Left lung (tissue), 10 donors: ENCODE data around the gene DNAJA1. TPM values are rescaled to one million over a fixed set of nuclear protein-coding genes. Genes with fewer than 3 reads are reported as not detected.

ENCODE experiments used
- ATAC-seq: fragments of 200-7000 bp; cut with Tn5 transposase; one replicate; pipeline ENCODE4 v1.9.1; 2020; ENCODE audit warnings: moderate library complexity
- DNase-seq, 4 donors: peaks; one replicate each; pipeline ENCODE4 v3.0.0-alpha.2; 2013 to 2020
- H3K27ac ChIP-seq, 2 donors: fragments of 200-600 bp; sonication (generic) in 1 of 2; one replicate each; pipeline versions ENCODE4 v1.5.0 to v1.8.0; 2020 to 2021
- H3K27me3 ChIP-seq, 2 donors: fragments of 200-600 bp; sonication (generic) in 1 of 2; one replicate each; pipeline versions ENCODE4 v1.5.0 to v1.8.0; 2020 to 2021
- H3K36me3 ChIP-seq, 2 donors: fragments of 200-600 bp; sonication (generic) in 1 of 2; one replicate each; pipeline versions ENCODE4 v1.5.0 to v1.8.0; 2020 to 2021
- H3K4me1 ChIP-seq, 2 donors: fragments of 200-600 bp; one replicate each; pipeline ENCODE4 v1.8.0; 2021
- H3K4me3 ChIP-seq, 2 donors: fragments of 200-600 bp; sonication (generic) in 1 of 2; one replicate each; pipeline versions ENCODE4 v1.5.0 to v1.8.0; 2020 to 2021; ENCODE audit warnings: mild to moderate bottlenecking in 1 of 2
- H3K9me3 ChIP-seq, 2 donors: fragments of 200-600 bp; sonication (generic) in 1 of 2; one replicate each; pipeline versions ENCODE4 v1.5.0 to v1.8.0; 2020 to 2021
- intact Hi-C, 2 donors: fragments of 100-400 bp; cut with DNase I; formaldehyde crosslinking; loops; one replicate each; pipeline versions ENCODE4 v1.11.2 to v1.14.2; 2022
- polyA plus RNA-seq, 6 donors: library from polyadenylated mRNA; unstranded; fragments of 120-200 nt; gene quantifications; one replicate each; pipeline ENCODE4 v1.2.1, GENCODE V29; 2013; ENCODE audit not compliant: insufficient read length in 6 of 6
- total RNA-seq, 2 donors: library from RNA; stranded (reverse); fragmentation: NEBNext Ultra II Directional; extraction: Animal tissue kit (Norgen Biotek cat#: 25700); gene quantifications; one replicate each; pipeline ENCODE4 v1.2.1, GENCODE V29; 2021
- TF ChIP-seq, protein P1 (sequence below), 2 donors: fragments of 200-600 bp; sonication (generic) in 1 of 2; IDR thresholded peaks; one replicate each; pipeline versions ENCODE4 v1.5.0 to v1.8.0; 2021; ENCODE audit warnings: antibody characterized with exemption in 2 of 2
- donor health status: DM: no; HTN: yes; CAD: no.
- donor health status: DM: no; HTN: no; CAD: no.

Gene DNAJA1
- total and polyA plus RNA-seq, 8 donors = 132 to 233 (median 189) TPM

GRCh38 chr9:33046061-33046460 is 21.0 kb downstream of the DNAJA1 start:
- Histone ChIP-seq H3K4me1 (peaks cover 8 to 38% of the 10 kb centered on the region in 2 donors), H3K36me3 (peaks cover 0 to 43% of the 10 kb centered on the region in 2 donors), H3K9me3 (no peaks in the 10 kb centered on the region), H3K27me3 (no peaks in the 10 kb centered on the region), H3K27ac (no peak overlapping the region), H3K4me3 (no peak overlapping the region)
- no peak for ATAC-seq
- intact Hi-C loops = no loop called here
- no peak for DNase-seq
- TF ChIP-seq, protein P1, sequence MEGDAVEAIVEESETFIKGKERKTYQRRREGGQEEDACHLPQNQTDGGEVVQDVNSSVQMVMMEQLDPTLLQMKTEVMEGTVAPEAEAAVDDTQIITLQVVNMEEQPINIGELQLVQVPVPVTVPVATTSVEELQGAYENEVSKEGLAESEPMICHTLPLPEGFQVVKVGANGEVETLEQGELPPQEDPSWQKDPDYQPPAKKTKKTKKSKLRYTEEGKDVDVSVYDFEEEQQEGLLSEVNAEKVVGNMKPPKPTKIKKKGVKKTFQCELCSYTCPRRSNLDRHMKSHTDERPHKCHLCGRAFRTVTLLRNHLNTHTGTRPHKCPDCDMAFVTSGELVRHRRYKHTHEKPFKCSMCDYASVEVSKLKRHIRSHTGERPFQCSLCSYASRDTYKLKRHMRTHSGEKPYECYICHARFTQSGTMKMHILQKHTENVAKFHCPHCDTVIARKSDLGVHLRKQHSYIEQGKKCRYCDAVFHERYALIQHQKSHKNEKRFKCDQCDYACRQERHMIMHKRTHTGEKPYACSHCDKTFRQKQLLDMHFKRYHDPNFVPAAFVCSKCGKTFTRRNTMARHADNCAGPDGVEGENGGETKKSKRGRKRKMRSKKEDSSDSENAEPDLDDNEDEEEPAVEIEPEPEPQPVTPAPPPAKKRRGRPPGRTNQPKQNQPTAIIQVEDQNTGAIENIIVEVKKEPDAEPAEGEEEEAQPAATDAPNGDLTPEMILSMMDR (IDR thresholded peaks at IDR 0.05) = no peak

DNA sequence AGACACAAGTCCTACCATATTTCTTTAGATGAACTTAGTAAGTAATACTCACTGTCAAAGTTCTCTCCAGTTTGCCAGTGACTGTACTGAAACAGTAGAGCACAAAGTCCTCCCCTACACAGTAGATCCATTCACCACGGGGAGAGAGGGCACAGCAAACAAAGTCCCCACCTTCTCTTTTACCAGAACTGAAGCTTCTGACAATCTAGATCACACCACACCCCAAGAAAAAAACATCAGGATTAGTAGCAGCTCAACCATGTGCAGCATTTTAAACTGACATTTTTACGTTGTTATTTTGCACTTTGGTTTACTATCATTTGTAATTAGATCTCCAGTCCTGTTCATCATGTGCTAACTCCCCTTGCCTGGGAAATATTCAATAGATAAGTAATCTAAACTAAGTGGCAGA is 23.0 kb downstream of the DNAJA1 start:
- Histone ChIP-seq H3K36me3 (peaks cover 0 to 63% of the 10 kb centered on the region in 2 donors), H3K27me3 (no peaks in the 10 kb centered on the region), H3K9me3 (no peaks in the 10 kb centered on the region), H3K27ac (no peak overlapping the region), H3K4me1 (peaks cover 8 to 19% of the 10 kb centered on the region in 2 donors), H3K4me3 (no peak overlapping the region)
- TF ChIP-seq, protein P1 (IDR thresholded peaks at IDR 0.05) = no peak
- no peak for ATAC-seq
- no peak for DNase-seq
- intact Hi-C loops = no loop called here

DNA sequence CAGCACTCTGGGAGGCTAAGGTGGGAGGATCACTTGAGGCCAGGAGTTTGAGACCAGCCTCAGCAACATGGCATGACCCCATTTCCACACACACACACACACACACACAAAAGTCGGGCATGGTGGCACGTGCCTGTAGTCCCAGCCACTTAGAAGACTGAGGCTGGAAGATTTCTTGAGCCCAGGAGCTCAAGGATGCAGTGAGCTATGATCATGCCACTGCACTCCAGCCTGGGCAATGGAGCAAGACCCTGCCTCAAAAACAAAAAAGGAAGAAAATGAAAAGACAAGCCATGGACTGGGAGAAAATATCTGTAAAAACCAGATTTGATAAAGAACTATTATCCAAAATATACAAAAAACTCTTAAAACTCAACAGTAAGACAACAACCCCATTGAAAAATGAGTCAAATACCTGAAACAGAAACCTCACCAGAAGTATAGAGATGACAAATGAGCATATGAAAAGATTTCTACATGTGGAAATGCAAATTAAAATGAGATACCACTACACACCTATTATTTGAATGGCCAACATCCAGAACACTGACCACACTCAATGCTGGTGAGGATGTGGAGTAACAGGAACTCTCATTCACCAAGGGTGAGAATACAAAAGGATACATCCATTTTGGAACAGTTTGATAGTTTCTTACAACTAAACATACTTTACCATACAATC is 24.7 kb downstream of the DNAJA1 start:
- DNase-seq = no peak
- Histone ChIP-seq H3K9me3 (no peaks in the 10 kb centered on the region), H3K27me3 (no peaks in the 10 kb centered on the region), H3K4me3 (no peak overlapping the region), H3K27ac (no peak overlapping the region), H3K36me3 (peaks cover 0 to 80% of the 10 kb centered on the region in 2 donors), H3K4me1 (peaks cover 0 to 2% of the 10 kb centered on the region in 2 donors)
- TF ChIP-seq, protein P1 (IDR thresholded peaks at IDR 0.05) = no peak
- intact Hi-C loops = no loop called here
- no peak for ATAC-seq

- Histone ChIP-seq H3K9me3 (no peaks in the 10 kb centered on the region), H3K27me3 (no peaks in the 10 kb centered on the region), H3K4me3 (no peak overlapping the region), H3K27ac (no peak overlapping the region), H3K36me3 (peaks cover 0 to 87% of the 10 kb centered on the region in 2 donors), H3K4me1 (no peaks in the 10 kb centered on the region)
- DNase-seq (no peak), ATAC-seq (no peak)
- intact Hi-C loops = no loop called here
- TF ChIP-seq, protein P1 (IDR thresholded peaks at IDR 0.05) = no peak
Measured at GRCh38 chr9:33051144-33051543, 26.1 kb downstream of the DNAJA1 start.

DNA sequence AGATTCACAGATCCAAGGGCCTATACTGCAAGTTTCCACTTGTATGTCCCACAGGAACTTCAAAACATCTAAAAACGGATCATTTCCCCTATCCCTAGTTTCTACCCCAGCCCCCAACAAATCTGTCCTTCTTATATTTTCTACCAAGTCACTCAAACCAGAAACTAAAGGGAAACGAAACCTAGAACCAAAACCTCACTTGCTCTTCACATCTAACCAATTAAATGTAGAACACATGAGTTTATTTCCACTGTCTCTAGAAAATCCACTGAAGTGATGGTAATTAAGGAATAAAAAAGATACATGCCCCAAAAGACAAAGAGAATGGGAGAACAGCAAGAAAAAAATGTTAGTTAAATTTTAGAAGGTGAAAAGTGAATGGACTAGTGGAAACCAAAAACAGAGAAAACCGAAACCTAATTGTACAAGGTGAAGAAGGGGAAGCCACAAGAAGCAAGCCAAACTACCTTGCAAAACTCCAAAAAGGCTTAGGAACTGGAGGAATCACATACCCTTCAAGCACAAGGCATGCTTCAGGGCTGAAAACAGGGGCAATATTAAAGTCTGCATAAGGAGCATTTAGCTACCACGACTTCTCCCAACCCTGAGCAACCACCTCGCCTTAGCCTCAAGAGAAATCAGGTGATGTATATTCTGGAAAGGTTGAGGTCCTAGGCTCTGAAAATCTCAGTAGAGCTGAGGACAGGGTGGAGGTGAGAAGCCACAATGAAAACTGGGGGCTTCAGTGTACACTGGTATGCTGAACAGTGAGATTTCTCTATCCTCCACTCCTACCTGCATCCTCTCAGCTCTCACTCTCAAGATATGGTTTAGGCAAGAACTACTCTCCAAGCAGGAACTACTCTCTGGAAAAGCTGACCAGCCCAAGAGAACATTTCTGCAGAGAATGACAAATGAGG is 40.3 kb downstream of the DNAJA1 start:
- peaks cover 3 to 100% of the 10 kb centered on the region in 2 donors for H3K36me3 ChIP-seq
- intact Hi-C loops = no loop called here
- no peak overlapping the region for H3K27ac ChIP-seq

More for the DNA sequence above, 40.3 kb downstream of the DNAJA1 start:
- H3K27me3 ChIP-seq = no peaks in the 10 kb centered on the region
- TF ChIP-seq, protein P1 (IDR thresholded peaks at IDR 0.05) = no peak
- no peak for DNase-seq
- no peak overlapping the region for H3K4me3 ChIP-seq
- peaks cover 0 to 6% of the 10 kb centered on the region in 2 donors for H3K4me1 ChIP-seq
- no peak for ATAC-seq
- no peaks in the 10 kb centered on the region for H3K9me3 ChIP-seq
